ENCODE measurements around the gene SCNN1B. TPM values are rescaled to one million over a fixed set of nuclear protein-coding genes. Genes with fewer than 3 reads are reported as not detected.

SCNN1B gene
- total RNA-seq, 2 donors from 2014 or later: 0.16 to 0.26 TPM

DNA sequence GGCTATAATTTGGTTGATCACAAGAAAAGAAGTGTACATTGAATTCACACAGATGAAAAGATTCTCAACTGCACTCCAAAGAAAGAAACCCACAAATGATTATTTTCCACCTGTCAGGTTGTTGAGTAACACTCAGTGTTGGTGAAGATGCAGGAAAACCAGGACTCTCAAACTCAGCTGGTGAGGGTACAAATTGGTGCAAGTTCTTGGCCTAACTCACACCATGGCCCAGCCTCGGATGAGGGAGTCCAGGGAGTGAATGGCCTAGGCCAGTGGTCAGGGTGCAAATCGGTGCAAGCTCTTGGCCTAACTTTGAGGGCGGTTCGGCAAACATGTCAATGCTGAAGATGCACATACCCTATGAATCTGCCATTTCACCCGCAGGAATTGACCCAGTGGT, 8.6 kb downstream of the SCNN1B start:
- DNase-seq (ENCODE audit: low spot score): no peak
- TF ChIP-seq, protein P1, sequence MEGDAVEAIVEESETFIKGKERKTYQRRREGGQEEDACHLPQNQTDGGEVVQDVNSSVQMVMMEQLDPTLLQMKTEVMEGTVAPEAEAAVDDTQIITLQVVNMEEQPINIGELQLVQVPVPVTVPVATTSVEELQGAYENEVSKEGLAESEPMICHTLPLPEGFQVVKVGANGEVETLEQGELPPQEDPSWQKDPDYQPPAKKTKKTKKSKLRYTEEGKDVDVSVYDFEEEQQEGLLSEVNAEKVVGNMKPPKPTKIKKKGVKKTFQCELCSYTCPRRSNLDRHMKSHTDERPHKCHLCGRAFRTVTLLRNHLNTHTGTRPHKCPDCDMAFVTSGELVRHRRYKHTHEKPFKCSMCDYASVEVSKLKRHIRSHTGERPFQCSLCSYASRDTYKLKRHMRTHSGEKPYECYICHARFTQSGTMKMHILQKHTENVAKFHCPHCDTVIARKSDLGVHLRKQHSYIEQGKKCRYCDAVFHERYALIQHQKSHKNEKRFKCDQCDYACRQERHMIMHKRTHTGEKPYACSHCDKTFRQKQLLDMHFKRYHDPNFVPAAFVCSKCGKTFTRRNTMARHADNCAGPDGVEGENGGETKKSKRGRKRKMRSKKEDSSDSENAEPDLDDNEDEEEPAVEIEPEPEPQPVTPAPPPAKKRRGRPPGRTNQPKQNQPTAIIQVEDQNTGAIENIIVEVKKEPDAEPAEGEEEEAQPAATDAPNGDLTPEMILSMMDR (IDR thresholded peaks at IDR 0.05): no peak
- Histone ChIP-seq H3K27ac (no peak overlapping the region), H3K4me1 (no peaks in the 10 kb centered on the region), H3K27me3 (no peaks in the 10 kb centered on the region), H3K9me3 (no peaks in the 10 kb centered on the region), H3K4me3 (no peak overlapping the region), H3K36me3 (no peaks in the 10 kb centered on the region)

DNA sequence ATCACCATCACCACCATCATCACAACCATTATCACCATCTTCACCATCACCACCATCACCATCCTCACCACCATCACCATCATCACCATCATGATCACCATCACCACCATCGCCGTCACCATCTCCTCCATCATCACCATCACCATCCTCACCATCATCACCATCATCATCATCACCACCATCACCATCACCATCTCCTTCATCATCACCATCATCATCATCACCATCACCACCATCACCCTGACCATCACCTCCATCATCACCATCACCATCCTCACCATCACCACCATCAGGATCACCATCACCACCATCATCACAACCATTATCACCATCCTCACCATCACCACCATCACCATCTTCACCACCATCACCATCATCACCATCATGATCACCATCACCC, 14.1 kb downstream of the SCNN1B start:
- Histone ChIP-seq H3K27ac (no peak overlapping the region), H3K27me3 (no peaks in the 10 kb centered on the region), H3K9me3 (no peaks in the 10 kb centered on the region), H3K36me3 (no peaks in the 10 kb centered on the region), H3K4me3 (no peak overlapping the region), H3K4me1 (no peaks in the 10 kb centered on the region)
- no peak for DNase-seq (ENCODE audit: low spot score)
- TF ChIP-seq, protein P1 (IDR thresholded peaks at IDR 0.05): no peak

DNA sequence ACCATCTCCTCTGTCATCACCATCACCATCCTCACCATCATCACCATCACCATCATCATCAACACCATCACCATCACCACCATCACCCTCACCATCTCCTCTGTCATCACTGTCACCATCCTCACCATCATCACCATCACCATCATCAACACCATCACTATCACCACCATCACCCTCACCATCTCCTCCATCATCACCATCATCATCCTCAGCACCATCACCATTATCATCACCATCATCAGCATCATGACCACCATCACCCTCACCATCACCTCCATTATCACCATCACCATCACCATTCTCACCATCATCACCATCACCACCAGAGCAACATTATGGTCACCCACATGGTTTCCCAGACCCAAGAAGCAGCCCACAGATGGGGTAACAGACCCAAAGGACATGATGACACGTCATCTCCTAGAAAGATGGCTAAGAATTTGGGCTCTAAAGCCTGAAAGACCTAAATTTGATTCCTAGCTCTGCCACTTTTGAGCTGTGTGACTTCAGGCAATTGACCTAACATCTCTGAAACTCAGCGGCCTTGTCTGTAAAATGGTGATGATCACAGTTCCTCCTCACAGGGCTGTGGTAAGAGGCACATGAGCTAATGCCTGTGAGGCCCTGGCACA, 14.6 kb downstream of the SCNN1B start:
- no peak for DNase-seq (ENCODE audit: low spot score)
- H3K9me3 ChIP-seq: no peaks in the 10 kb centered on the region

DNA sequence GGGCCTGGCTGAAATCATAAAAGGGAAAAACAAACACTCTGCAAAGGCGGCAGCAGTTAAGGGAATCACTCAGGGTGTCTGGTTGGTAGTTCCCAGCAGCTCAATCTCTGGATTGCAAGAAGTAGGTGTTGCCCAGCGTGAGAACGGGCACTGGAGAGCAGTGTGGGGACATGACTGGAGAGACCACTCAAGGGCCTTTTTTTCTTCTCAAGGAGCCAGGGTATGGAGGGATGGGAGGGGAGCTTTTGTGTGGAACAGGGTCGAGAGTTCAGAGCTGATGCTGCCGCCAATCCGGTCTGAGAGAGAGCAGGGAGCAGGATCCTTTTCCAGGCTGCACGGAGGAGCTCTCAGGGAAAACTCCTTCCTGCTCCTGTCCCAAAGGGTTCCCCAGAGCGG, 15.2 kb downstream of the SCNN1B start:
- Histone ChIP-seq H3K27ac (no peak overlapping the region), H3K4me3 (no peak overlapping the region), H3K36me3 (no peaks in the 10 kb centered on the region), H3K27me3 (no peaks in the 10 kb centered on the region), H3K4me1 (no peaks in the 10 kb centered on the region), H3K9me3 (no peaks in the 10 kb centered on the region)
- DNase-seq (ENCODE audit: low spot score): no peak
- TF ChIP-seq, protein P1 (IDR thresholded peaks at IDR 0.05): no peak

More for the DNA sequence above, 14.6 kb downstream of the SCNN1B start:
- Histone ChIP-seq H3K27ac (no peak overlapping the region), H3K27me3 (no peaks in the 10 kb centered on the region), H3K4me3 (no peak overlapping the region), H3K4me1 (no peaks in the 10 kb centered on the region), H3K36me3 (no peaks in the 10 kb centered on the region)
- TF ChIP-seq, protein P1 (IDR thresholded peaks at IDR 0.05): no peak

DNA sequence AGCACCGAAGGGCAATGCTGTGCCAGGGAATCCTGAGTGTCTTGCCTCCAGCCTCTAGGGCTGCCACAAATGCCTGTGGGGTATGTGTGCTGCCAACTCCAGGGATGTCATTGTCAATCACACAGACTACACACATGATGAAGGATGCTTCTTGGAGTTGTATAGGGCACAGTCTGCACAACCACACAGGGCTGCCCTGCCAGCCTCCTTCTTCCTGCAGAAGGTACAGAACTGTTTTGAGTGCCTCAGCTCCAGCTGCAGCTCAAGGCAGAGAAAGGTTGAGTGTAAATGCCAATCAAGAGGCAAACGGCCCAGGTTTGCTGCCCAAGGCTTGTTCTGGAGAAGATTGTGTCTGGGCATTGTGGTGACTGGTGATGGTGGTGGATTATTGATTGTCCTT, 15.6 kb downstream of the SCNN1B start:
- TF ChIP-seq, protein P1 (IDR thresholded peaks at IDR 0.05): no peak
- Histone ChIP-seq H3K27ac (no peak overlapping the region), H3K4me1 (no peaks in the 10 kb centered on the region), H3K36me3 (no peaks in the 10 kb centered on the region), H3K27me3 (no peaks in the 10 kb centered on the region), H3K4me3 (no peak overlapping the region), H3K9me3 (no peaks in the 10 kb centered on the region)
- DNase-seq (ENCODE audit: low spot score): no peak

DNA sequence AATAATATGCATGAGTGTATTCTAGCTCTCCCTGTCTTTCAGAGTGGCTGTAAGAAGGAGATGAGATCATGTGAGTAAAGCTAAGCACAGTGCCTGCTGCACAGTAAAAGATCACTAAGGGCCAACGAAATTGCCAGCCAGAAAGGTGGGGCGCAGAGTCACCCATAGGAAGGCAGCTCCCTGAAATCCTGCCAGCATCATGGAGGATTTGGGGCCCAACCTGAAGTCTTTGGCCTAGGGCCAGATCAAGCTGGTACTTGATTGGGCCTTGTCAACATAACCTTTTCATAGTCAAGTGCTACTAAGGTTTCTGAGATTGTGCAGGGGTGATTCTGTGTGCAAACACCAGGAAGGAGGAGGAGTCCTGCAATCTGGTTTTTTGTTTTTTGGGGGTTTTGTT, 16.5 kb downstream of the SCNN1B start:
- H3K4me1 ChIP-seq: no peaks in the 10 kb centered on the region
- H3K4me3 ChIP-seq: no peak overlapping the region
- H3K36me3 ChIP-seq: no peaks in the 10 kb centered on the region
- TF ChIP-seq, protein P1 (IDR thresholded peaks at IDR 0.05): no peak
- no peak for DNase-seq (ENCODE audit: low spot score)
- no peaks in the 10 kb centered on the region for H3K9me3 ChIP-seq
- no peaks in the 10 kb centered on the region for H3K27me3 ChIP-seq
- no peak overlapping the region for H3K27ac ChIP-seq

All from right atrium auricular region (tissue), 2 donors.